Fibroblast of lung (primary cell): ENCODE results near the gene NEURL1. TPM values are rescaled to one million over a fixed set of nuclear protein-coding genes. Genes with fewer than 3 reads are reported as not detected.

Experiments used
- DNase-seq, 2 donors: peaks; one replicate each; pipeline versions ENCODE4 v3.0.0 to v3.0.0-alpha.2; 2010; ENCODE audit warnings: low read depth in 2 of 2
- H2AFZ ChIP-seq: 2 replicates; pipeline ENCODE4 v1.5.1; 2012; ENCODE audit warnings: low read length, control low read depth, inconsistent platforms
- H3K27ac ChIP-seq: 2 replicates; pipeline ENCODE4 v1.5.1; 2011; ENCODE audit warnings: low read length, control low read depth; ENCODE audit not compliant: insufficient read depth
- H3K27me3 ChIP-seq: 2 replicates; pipeline ENCODE4 v1.5.1; 2011; ENCODE audit warnings: mild to moderate bottlenecking, low read length; ENCODE audit not compliant: control insufficient read depth, insufficient read depth
- H3K36me3 ChIP-seq: 2 replicates; pipeline ENCODE4 v1.5.1; 2011; ENCODE audit warnings: low read length; ENCODE audit not compliant: control insufficient read depth, insufficient read depth
- H3K4me1 ChIP-seq: 2 replicates; pipeline ENCODE4 v1.5.1; 2011; ENCODE audit warnings: low read length; ENCODE audit not compliant: control insufficient read depth, insufficient read depth; ENCODE audit errors: extremely low read depth
- H3K4me2 ChIP-seq: 2 replicates; pipeline ENCODE4 v1.5.1; 2011; ENCODE audit warnings: low read length, control low read depth; ENCODE audit not compliant: insufficient read depth; ENCODE audit errors: extremely low read depth
- H3K4me3 ChIP-seq, 4 experiments: fragments of 200-600 bp in 1 of 4; sonication (generic) in 1 of 4; replicated peaks in 1 of 4; 2 replicates each; pipeline ENCODE4 v1.5.1; 2011 to 2016; ENCODE audit warnings: low read length in 4 of 4, low read depth in 3 of 4, mild to moderate bottlenecking in 3 of 4, control low read depth in 2 of 4, inconsistent platforms in 1 of 4, mixed read lengths in 1 of 4; ENCODE audit not compliant: insufficient read depth in 1 of 4; ENCODE audit errors: control extremely low read depth in 1 of 4
- H3K79me2 ChIP-seq: 2 replicates; pipeline ENCODE4 v1.5.1; 2012; ENCODE audit warnings: mild to moderate bottlenecking, low read length, inconsistent platforms; ENCODE audit not compliant: control insufficient read depth, insufficient read depth
- H3K9ac ChIP-seq: 2 replicates; pipeline ENCODE4 v1.5.1; 2011; ENCODE audit warnings: mild to moderate bottlenecking, low read length, control low read depth; ENCODE audit not compliant: insufficient read depth
- H3K9me3 ChIP-seq: 2 replicates; pipeline ENCODE4 v1.5.1; 2012; ENCODE audit warnings: low read depth, low read length; ENCODE audit not compliant: control insufficient read depth, insufficient read depth
- H4K20me1 ChIP-seq: 2 replicates; pipeline ENCODE4 v1.5.1; 2011; ENCODE audit warnings: low read length; ENCODE audit not compliant: control insufficient read depth, insufficient read depth; ENCODE audit errors: extremely low read depth
- CTCF ChIP-seq, 2 donors: IDR thresholded peaks in 1 of 2; conservative IDR thresholded peaks in 1 of 2; 1 replicate in 1 of 2; 2 replicates in 1 of 2; pipeline ENCODE4 v1.5.1; 2011 to 2012; ENCODE audit warnings: low read length in 2 of 2, control low read depth in 1 of 2, inconsistent platforms in 1 of 2, low read depth in 1 of 2, mild to moderate bottlenecking in 1 of 2
- EZH2 ChIP-seq: IDR thresholded peaks from 2 replicates; pipeline ENCODE4 v1.5.1; 2012; ENCODE audit warnings: low read length, control low read depth, mild to moderate bottlenecking; ENCODE audit errors: missing control alignments
- polyA plus RNA-seq, 2 donors: library from polyadenylated mRNA; depleted of rRNA in 1 of 2; stranded (reverse) in 1 of 2; unstranded in 1 of 2; fragments of >200 nt; gene quantifications; 2 replicates each; pipeline ENCODE4 v1.2.1, GENCODE V29; 2011 to 2012; ENCODE audit warnings: missing spikeins in 1 of 2
- total RNA-seq: library from RNA; depleted of rRNA; stranded (reverse); fragments of >200 nt; gene quantifications from 2 replicates; pipeline ENCODE4 v1.2.1, GENCODE V29; 2014

Gene NEURL1
- total and polyA plus RNA-seq, 2 donors (not counting 1 experiment from before 2014, with no cell fraction given) = 0.12 TPM; not detected in 1

- H3K79me2 ChIP-seq = no peaks in the 10 kb centered on the region
- peaks cover 44% of the 10 kb centered on the region for H3K27me3 ChIP-seq
- no peaks in the 10 kb centered on the region for H3K9me3 ChIP-seq
- H2AFZ ChIP-seq = no peak overlapping the region
- peak overlapping the region; percentile 76 for H3K4me2 ChIP-seq
- H4K20me1 ChIP-seq = no peaks in the 10 kb centered on the region
- no peak for DNase-seq
- H3K4me1 ChIP-seq = peaks cover 18% of the 10 kb centered on the region
- H3K9ac ChIP-seq = peak overlapping the region; percentile 13
- H3K4me3 ChIP-seq = peak overlapping the region in 3 of 4 experiments; percentile 10 to 47 (median 26)
- H3K27ac ChIP-seq = no peak overlapping the region
- TF ChIP-seq EZH2 (peak; percentile 90), CTCF (conservative IDR thresholded peaks at IDR 0.05 in 1 of 2, IDR thresholded peaks at IDR 0.05 in 1 of 2; ENCODE audit: low read depth in 1 of 2, low read length in 2 of 2) (no peak)
- no peaks in the 10 kb centered on the region for H3K36me3 ChIP-seq
Observed at GRCh38 chr10:103493916-103494877, 692 bp downstream of the NEURL1 start.

- Histone ChIP-seq H3K4me3 (no peak overlapping the region), H2AFZ (no peak overlapping the region), H3K4me1 (peaks cover 18% of the 10 kb centered on the region), H3K79me2 (no peaks in the 10 kb centered on the region), H3K4me2 (no peak overlapping the region), H3K9ac (no peak overlapping the region), H3K36me3 (no peaks in the 10 kb centered on the region), H3K27me3 (peaks cover 50% of the 10 kb centered on the region), H4K20me1 (no peaks in the 10 kb centered on the region), H3K27ac (no peak overlapping the region), H3K9me3 (no peaks in the 10 kb centered on the region)
- TF ChIP-seq EZH2 (no peak), CTCF (conservative IDR thresholded peaks at IDR 0.05 in 1 of 2, IDR thresholded peaks at IDR 0.05 in 1 of 2; ENCODE audit: low read depth in 1 of 2, low read length in 2 of 2) (no peak)
- no peak for DNase-seq
Observed at GRCh38 chr10:103495321-103495720, 1.8 kb downstream of the NEURL1 start.

GRCh38 chr10:103497161-103497915 lies 3.8 kb downstream of the NEURL1 start:
- Histone ChIP-seq H3K9ac (no peak overlapping the region), H3K4me3 (no peak overlapping the region), H3K36me3 (no peaks in the 10 kb centered on the region), H3K79me2 (no peaks in the 10 kb centered on the region), H4K20me1 (no peaks in the 10 kb centered on the region), H3K27ac (no peak overlapping the region), H2AFZ (no peak overlapping the region), H3K9me3 (no peaks in the 10 kb centered on the region), H3K27me3 (peaks cover 60% of the 10 kb centered on the region), H3K4me1 (peaks cover 7% of the 10 kb centered on the region), H3K4me2 (no peak overlapping the region)
- DNase-seq = no peak
- TF ChIP-seq EZH2 (no peak), CTCF (conservative IDR thresholded peaks at IDR 0.05 in 1 of 2, IDR thresholded peaks at IDR 0.05 in 1 of 2; ENCODE audit: low read depth in 1 of 2, low read length in 2 of 2) (no peak)
